Esophagus squamous epithelium (tissue), 4 donors: ENCODE measurements around the gene OR4M1.

Experiments
- CTCF ChIP-seq, 6 experiments: fragments of 450-650 bp in 4 of 6; fragments of 200-600 bp in 2 of 6; sonication (generic) in 2 of 6; IDR thresholded peaks; one replicate each; pipeline ENCODE4 v1.5.1; 2016 to 2019; ENCODE audit warnings: antibody characterized with exemption in 6 of 6, mild to moderate bottlenecking in 4 of 6, moderate library complexity in 4 of 6
- POLR2A ChIP-seq, 4 donors: fragments of 450-650 bp; IDR thresholded peaks; one replicate each; pipeline ENCODE4 v1.6.1; 2017; ENCODE audit warnings: antibody characterized with exemption in 4 of 4, mild to moderate bottlenecking in 4 of 4, moderate library complexity in 3 of 4

GRCh38 chr14:19823765-19824164 lies 50.5 kb downstream of the OR4M1 start:
- TF ChIP-seq CTCF (IDR thresholded peaks at IDR 0.05) (no peak), POLR2A (IDR thresholded peaks at IDR 0.05) (no peak)
